Panc1 (cell line): Measurements from ENCODE around the gene RAB40A.

Experiments used
- POLR2AphosphoS5 ChIP-seq: IDR thresholded peaks from 2 replicates; pipeline ENCODE4 v1.6.1; 2012; ENCODE audit warnings: mild to moderate bottlenecking, low read depth, low read length, moderate library complexity
- REST ChIP-seq, 2 experiments: IDR thresholded peaks; 2 replicates each; pipeline ENCODE4 v1.6.1; 2011 to 2012; ENCODE audit warnings: low read depth in 2 of 2, control low read depth in 1 of 2, low read length in 1 of 2, mild to moderate bottlenecking in 1 of 2, moderate library complexity in 1 of 2; ENCODE audit not compliant: insufficient read depth in 1 of 2
- TF ChIP-seq, protein P1 (sequence below): fragments of 450-650 bp; IDR thresholded peaks from 2 replicates; pipeline ENCODE4 v1.5.1; 2017; ENCODE audit warnings: mild to moderate bottlenecking

- TF ChIP-seq POLR2AphosphoS5 (no peak), REST (IDR thresholded peaks at IDR 0.05; ENCODE audit: insufficient read depth in 1 of 2, low read depth in 2 of 2, low read length in 1 of 2) (no peak)
- TF ChIP-seq, protein P1, sequence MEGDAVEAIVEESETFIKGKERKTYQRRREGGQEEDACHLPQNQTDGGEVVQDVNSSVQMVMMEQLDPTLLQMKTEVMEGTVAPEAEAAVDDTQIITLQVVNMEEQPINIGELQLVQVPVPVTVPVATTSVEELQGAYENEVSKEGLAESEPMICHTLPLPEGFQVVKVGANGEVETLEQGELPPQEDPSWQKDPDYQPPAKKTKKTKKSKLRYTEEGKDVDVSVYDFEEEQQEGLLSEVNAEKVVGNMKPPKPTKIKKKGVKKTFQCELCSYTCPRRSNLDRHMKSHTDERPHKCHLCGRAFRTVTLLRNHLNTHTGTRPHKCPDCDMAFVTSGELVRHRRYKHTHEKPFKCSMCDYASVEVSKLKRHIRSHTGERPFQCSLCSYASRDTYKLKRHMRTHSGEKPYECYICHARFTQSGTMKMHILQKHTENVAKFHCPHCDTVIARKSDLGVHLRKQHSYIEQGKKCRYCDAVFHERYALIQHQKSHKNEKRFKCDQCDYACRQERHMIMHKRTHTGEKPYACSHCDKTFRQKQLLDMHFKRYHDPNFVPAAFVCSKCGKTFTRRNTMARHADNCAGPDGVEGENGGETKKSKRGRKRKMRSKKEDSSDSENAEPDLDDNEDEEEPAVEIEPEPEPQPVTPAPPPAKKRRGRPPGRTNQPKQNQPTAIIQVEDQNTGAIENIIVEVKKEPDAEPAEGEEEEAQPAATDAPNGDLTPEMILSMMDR, result no peak
Observed at GRCh38 chrX:103536732-103537131, 17.4 kb upstream of the RAB40A start.
